Activated CD8-positive, alpha-beta T cell treated with anti-CD3 and anti-CD28 coated beads, Interleukin-2, amount 10 ng/mL, durations not matched to agents 7 days and 5 days (primary cell): ENCODE measurements around the gene CIB4. TPM values are rescaled to one million over a fixed set of nuclear protein-coding genes. Genes with fewer than 3 reads are reported as not detected.

ENCODE experiments used
- ATAC-seq: fragments of 150-1000 bp; cut with Tn5 transposase; one replicate; pipeline ENCODE4 v1.10.0; 2021; ENCODE audit warnings: moderate library complexity
- CTCF ChIA-PET: fragments of 350-600 bp; sonication (Branson Sonifier 250); formaldehyde crosslinking; loops from one replicate; lab custom pipeline; 2021; ENCODE audit warnings: antibody characterized with exemption; lab: Charles Lee
- POLR2A ChIA-PET: fragments of 350-600 bp; sonication (Branson Sonifier 250); formaldehyde crosslinking; loops from one replicate; lab custom pipeline; 2021; ENCODE audit warnings: antibody characterized with exemption; lab: Charles Lee
- DNase-seq: peaks from one replicate; pipeline ENCODE4 v3.0.0-alpha.2; 2020
- H3K27ac Mint-ChIP-seq: one replicate; pipeline ENCODE4 v1.8.0; 2021; ENCODE audit warnings: mild to moderate bottlenecking, mixed read lengths
- H3K27me3 Mint-ChIP-seq: one replicate; pipeline ENCODE4 v1.8.0; 2021; ENCODE audit warnings: low read depth, mixed read lengths
- H3K36me3 Mint-ChIP-seq: one replicate; pipeline ENCODE4 v1.8.0; 2021; ENCODE audit warnings: low read depth, mixed read lengths
- H3K4me1 Mint-ChIP-seq: one replicate; pipeline ENCODE4 v1.8.0; 2021; ENCODE audit warnings: low read depth, mixed read lengths
- H3K4me3 Mint-ChIP-seq: one replicate; pipeline ENCODE4 v1.8.0; 2021; ENCODE audit warnings: mild to moderate bottlenecking, mixed read lengths
- H3K9me3 Mint-ChIP-seq: one replicate; pipeline ENCODE4 v1.8.0; 2022; ENCODE audit warnings: mixed read lengths; ENCODE audit not compliant: insufficient read depth
- total RNA-seq, 2 experiments: library from RNA; stranded (reverse); gene quantifications; one replicate each; pipeline ENCODE4 v1.2.3, GENCODE V29; 2021

Gene CIB4
- total RNA-seq, 2 experiments from 2014 or later = not detected

DNA sequence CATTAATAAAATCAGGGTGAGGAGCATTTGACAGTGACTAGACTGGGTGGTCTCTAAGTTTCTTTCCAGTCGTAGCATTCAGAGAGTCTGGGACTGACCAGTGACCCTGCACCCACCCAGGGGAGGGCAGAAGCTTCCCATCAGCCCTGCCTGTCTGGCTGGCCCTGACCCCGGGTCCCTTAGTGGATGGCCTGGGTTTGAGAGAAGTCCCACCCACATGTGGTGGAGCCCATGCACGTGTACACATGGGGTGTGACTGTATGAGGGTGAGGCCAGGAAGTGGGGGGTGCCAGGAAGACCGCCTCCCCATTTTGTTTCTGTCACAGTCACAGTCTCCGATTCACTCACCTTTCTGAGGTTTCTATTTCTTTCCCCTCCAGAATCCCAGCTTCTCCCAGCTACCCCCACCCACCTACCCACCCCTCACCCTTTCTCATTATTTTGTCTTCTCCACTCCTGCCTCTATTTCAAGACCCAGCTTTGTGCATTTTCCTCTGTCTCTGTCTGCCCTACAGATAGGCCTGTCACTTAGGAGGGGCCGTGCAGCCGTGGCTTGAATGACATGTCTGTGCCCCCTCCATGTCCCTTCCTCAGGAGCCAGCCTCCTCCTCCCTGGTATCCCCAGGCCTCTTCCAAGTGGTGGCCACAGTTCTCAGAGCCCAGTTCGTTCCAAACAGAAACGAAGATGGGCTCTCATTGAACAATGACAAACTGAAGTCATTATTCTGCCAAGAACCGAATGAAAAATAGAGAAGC is 13.6 kb downstream of the CIB4 start:
- CTCF ChIA-PET = no interaction called here

DNA sequence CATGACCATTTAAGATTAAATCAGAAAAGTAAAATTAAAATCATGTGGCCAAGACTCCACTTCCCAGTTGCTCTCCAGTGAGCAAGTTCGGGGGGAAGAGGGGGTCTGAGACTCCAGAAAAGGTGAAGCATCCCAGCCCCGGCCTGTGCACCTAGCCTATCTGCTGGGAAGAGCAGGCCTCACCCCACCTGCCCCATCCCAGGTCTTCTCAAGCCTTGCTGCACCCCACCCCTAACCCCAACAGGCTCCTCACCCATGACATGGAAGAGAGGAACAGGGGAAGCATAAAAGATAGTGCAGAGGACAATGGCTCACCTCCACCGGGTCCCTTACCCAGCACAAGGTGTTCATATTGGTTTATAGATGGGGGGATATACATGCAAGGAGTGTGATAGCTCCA is 14.6 kb downstream of the CIB4 start:
- DNase-seq (no peak), ATAC-seq (no peak)
- H3K27me3 Mint-ChIP-seq = peaks cover 2% of the 10 kb centered on the region
- no peaks in the 10 kb centered on the region for H3K36me3 Mint-ChIP-seq
- no peaks in the 10 kb centered on the region for H3K4me1 Mint-ChIP-seq
- no peak overlapping the region for H3K27ac Mint-ChIP-seq
- H3K4me3 Mint-ChIP-seq = no peak overlapping the region
- POLR2A ChIA-PET = no interaction called here
- H3K9me3 Mint-ChIP-seq = no peaks in the 10 kb centered on the region
- CTCF ChIA-PET = no interaction called here

More for the DNA sequence above, 13.6 kb downstream of the CIB4 start:
- ATAC-seq = no peak
- DNase-seq = no peak
- Mint-ChIP-seq H3K4me1 (no peaks in the 10 kb centered on the region), H3K4me3 (no peak overlapping the region), H3K36me3 (no peaks in the 10 kb centered on the region), H3K27me3 (no peaks in the 10 kb centered on the region), H3K9me3 (no peaks in the 10 kb centered on the region), H3K27ac (no peak overlapping the region)
- POLR2A ChIA-PET = no interaction called here

DNA sequence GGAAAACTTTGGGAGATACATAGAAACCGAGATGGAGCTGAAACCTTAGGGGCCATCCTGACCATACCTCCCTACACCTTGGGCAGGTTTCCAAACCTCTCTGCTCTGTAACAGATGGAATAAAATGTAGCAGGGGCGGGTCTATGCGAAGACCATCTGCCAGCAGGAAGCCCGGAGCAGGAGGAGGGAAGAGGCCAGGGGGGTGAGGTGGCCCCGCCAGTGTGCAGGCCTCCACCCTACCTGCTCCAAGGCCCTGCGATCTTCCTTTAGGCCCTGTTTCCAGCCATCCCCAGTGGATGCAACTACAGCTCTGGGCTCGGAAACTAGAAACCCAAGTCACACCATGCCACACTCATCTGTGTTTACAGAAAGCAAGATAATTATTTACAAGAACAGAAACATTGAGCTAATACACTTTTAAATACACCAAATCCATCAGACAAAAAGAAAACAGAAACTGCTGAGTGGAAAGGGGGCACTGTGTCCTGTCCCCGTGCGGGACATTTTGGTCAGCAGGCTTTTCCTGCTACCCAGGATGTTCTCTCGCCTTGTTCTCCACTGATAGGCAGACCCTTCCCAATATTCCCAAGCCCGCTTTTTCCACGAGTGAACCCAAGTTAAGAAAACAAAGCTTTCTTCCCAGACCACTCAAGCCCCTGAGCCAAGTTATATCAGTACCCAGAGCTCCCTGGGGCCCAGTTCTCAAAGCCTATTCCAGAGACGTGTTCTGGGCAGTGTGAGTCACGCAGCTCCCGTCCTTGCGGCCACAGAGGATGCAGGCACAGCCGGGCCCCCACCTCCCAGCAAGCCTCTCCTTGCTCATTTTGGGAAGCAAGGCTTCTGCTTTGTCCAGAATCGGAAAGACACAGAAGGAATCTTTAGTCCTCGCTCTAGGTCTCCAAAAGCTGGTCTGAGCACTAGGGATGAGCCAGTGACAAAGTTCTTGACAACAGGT is 17.3 kb downstream of the CIB4 start:
- ATAC-seq = no peak
- Mint-ChIP-seq H3K36me3 (no peaks in the 10 kb centered on the region), H3K27ac (no peak overlapping the region), H3K27me3 (peaks cover 16% of the 10 kb centered on the region), H3K4me1 (no peaks in the 10 kb centered on the region), H3K9me3 (no peaks in the 10 kb centered on the region), H3K4me3 (no peak overlapping the region)
- DNase-seq = no peak
- CTCF ChIA-PET = interaction anchor here (1.5 kb wide), 2 partner anchors 12 to 27 kb away, joined by 3 read pairs; no protein-coding TSS in a partner anchor
- POLR2A ChIA-PET = no interaction called here

DNA sequence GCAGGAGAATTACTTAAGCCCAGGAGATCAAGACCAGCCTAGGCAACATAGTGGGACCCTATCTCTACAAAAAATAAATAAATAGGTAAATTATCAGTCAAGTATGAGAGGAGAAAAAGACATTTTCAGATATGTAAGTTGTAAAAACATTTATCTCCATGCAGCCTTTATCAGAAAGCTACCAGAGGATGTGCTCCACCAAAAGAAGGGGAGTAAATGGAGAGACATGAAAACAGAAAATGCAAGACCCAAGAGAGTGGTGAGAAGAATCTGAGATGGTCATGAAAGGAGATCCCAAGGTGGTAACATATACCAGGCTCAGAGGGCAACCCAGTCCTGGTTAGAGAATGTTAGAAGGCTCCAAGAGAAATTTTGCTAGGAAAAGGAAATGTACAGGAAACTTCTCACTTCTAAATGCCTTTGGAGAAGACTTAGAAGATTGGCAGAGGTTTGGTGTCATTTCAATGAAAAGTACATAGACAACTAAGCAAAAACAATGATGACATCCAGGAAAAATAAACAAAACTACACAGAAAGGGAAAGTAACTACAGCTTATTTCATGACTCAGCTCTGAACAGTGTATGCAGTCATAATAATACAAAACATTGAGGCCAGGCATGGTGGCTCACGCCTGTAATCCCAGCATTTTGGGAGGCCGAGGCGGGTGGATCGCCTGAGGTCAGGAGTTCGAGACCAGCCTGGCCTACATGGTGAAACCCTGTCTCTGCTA is 19.5 kb downstream of the CIB4 start:
- CTCF ChIA-PET = interaction anchor here (1.1 to 1.2 kb wide), 2 partner anchors 44 to 124 kb away, joined by 3 read pairs; no protein-coding TSS in a partner anchor

DNA sequence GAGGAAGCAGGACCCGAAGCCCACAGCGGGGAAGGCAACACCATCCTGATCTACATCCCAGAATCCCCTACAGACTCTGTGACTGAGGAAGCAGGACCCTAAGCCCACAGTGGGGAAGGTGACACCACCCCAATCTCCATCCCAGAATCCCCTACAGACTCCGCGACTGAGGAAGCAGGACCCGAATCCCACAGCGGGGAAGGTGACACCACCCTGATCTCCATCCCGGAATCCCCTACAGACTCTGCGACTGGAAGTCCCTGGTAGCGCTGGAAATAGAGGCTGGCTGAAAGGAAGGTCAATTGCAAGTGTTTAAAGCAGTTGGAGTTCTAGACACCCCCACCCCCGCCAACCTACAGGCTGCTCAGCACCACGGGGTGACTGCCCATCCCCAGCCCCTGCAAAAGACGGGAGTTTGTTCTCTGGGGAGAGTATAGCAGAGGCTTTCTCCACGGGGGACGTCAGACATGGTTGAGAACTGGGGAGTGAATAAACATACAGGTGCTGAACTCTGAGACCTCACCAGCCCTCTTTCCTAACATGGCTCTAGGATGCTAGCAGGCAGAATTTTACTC is 21.0 kb downstream of the CIB4 start:
- Mint-ChIP-seq H3K27ac (no peak overlapping the region), H3K27me3 (peaks cover 16% of the 10 kb centered on the region), H3K4me1 (no peaks in the 10 kb centered on the region), H3K4me3 (no peak overlapping the region), H3K36me3 (no peaks in the 10 kb centered on the region), H3K9me3 (no peaks in the 10 kb centered on the region)
- CTCF ChIA-PET = no interaction called here
- ATAC-seq = no peak
- DNase-seq = no peak
- POLR2A ChIA-PET = no interaction called here

More for the DNA sequence above, 19.5 kb downstream of the CIB4 start:
- ATAC-seq (no peak), DNase-seq (no peak)
- POLR2A ChIA-PET = no interaction called here
- Mint-ChIP-seq H3K4me1 (no peaks in the 10 kb centered on the region), H3K36me3 (no peaks in the 10 kb centered on the region), H3K9me3 (no peaks in the 10 kb centered on the region), H3K27ac (no peak overlapping the region), H3K4me3 (no peak overlapping the region), H3K27me3 (peaks cover 16% of the 10 kb centered on the region)

DNA sequence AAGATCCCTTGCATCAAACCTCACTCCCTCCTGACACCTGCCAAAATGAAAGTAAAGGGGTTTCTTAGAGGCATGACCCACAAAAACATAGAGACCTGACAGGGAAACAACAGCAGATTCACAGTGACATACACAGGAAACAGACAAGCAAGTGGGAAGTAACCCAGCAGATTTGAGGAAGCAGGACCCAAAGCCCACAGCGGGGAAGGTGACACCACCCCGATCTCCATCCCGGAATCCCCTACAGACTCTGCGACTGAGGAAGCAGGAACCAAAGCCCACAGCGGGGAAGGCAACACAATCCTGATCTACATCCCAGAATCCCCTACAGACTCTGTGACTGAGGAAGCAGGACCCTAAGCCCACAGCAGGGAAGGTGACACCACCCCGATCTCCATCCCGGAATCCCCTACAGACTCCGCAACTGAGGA is 21.6 kb downstream of the CIB4 start:
- H3K9me3 Mint-ChIP-seq = no peaks in the 10 kb centered on the region
- no peaks in the 10 kb centered on the region for H3K4me1 Mint-ChIP-seq
- H3K27ac Mint-ChIP-seq = no peak overlapping the region
- no peak overlapping the region for H3K4me3 Mint-ChIP-seq
- no peaks in the 10 kb centered on the region for H3K36me3 Mint-ChIP-seq
- CTCF ChIA-PET = no interaction called here
- ATAC-seq (no peak), DNase-seq (no peak)
- H3K27me3 Mint-ChIP-seq = peaks cover 16% of the 10 kb centered on the region
- POLR2A ChIA-PET = no interaction called here

DNA sequence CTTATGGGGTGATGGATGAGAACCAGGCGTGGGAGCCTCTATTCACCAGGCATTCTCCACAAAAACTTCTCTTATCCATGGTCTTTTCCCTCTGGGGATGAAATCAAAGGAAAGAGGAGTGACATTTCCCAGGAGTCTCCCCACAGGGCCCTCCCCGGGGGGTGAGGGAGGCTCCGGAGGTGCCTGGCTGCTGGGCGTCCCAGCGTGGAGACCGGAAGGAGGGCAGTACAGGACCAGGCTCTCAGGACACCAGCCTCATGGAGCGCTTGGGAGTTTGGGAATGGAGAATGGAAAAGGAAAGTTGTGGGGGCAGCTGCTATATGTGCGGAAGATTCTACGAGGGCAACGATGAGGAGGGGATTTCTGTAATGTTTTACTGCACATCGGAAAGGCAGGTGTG is 22.1 kb downstream of the CIB4 start:
- Mint-ChIP-seq H3K4me1 (no peaks in the 10 kb centered on the region), H3K27me3 (peaks cover 16% of the 10 kb centered on the region), H3K27ac (no peak overlapping the region), H3K9me3 (no peaks in the 10 kb centered on the region), H3K36me3 (no peaks in the 10 kb centered on the region), H3K4me3 (no peak overlapping the region)
- CTCF ChIA-PET = no interaction called here
- POLR2A ChIA-PET = no interaction called here
- DNase-seq = no peak
- no peak for ATAC-seq

DNA sequence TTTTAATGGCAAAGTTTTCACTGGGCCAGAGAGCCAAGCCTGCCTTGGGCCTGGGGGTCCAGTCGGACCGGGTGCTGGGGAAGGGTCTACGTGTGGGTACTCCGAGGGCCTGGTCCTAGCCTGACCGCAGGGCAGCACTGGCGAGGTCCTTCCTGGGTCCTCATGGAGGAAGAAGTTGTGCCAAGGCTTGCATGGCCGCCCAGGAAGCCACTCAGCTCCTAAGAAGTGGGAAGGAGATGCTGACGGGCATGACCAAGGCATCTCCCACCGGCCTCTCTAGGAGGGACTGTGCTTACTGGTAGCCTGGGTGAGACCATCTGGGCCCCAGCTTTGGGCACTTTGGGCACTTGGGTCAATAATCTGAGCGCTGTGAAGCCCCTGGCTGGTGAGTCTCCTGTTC is 22.6 kb downstream of the CIB4 start:
- no peaks in the 10 kb centered on the region for H3K36me3 Mint-ChIP-seq

DNA sequence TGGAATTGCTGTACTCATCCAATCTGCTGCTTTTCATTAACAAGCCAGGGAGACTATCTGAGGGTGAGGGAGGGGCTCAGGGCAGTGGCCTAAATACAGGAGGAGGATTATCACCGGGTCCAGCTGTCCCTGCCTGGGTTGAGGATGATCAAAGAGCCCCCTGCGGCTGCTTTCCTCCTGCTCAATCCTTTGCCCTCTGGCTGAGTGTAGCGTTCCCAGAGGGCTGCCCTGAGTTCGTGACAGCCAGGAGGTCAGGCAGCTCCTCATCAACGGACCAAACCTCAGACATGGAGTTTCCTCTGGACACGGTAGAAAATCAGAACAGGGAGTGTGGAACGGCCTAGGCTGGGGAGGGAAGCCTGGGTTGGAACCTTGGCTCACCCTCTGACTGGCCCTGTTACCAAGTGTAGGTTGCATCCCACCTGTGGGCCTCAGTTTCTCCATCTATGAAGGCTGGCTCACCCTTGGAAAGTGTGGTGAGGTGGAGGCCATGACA is 23.5 kb downstream of the CIB4 start:
- H3K4me3 Mint-ChIP-seq = no peak overlapping the region
- H3K4me1 Mint-ChIP-seq = no peaks in the 10 kb centered on the region
- no peak overlapping the region for H3K27ac Mint-ChIP-seq
- H3K9me3 Mint-ChIP-seq = no peaks in the 10 kb centered on the region
- no peak for DNase-seq
- ATAC-seq = no peak
- no peaks in the 10 kb centered on the region for H3K36me3 Mint-ChIP-seq
- POLR2A ChIA-PET = no interaction called here
- CTCF ChIA-PET = interaction anchor here (1.1 kb wide), 1 partner anchor 128 kb away, joined by 3 read pairs; no protein-coding TSS in a partner anchor
- peaks cover 16% of the 10 kb centered on the region for H3K27me3 Mint-ChIP-seq

More for the DNA sequence above, 22.6 kb downstream of the CIB4 start:
- DNase-seq (no peak), ATAC-seq (no peak)
- H3K4me1 Mint-ChIP-seq = no peaks in the 10 kb centered on the region
- ChIA-PET POLR2A (no interaction called here), CTCF (no interaction called here)
- H3K4me3 Mint-ChIP-seq = no peak overlapping the region
- H3K27me3 Mint-ChIP-seq = peaks cover 16% of the 10 kb centered on the region
- H3K9me3 Mint-ChIP-seq = no peaks in the 10 kb centered on the region
- H3K27ac Mint-ChIP-seq = no peak overlapping the region

DNA sequence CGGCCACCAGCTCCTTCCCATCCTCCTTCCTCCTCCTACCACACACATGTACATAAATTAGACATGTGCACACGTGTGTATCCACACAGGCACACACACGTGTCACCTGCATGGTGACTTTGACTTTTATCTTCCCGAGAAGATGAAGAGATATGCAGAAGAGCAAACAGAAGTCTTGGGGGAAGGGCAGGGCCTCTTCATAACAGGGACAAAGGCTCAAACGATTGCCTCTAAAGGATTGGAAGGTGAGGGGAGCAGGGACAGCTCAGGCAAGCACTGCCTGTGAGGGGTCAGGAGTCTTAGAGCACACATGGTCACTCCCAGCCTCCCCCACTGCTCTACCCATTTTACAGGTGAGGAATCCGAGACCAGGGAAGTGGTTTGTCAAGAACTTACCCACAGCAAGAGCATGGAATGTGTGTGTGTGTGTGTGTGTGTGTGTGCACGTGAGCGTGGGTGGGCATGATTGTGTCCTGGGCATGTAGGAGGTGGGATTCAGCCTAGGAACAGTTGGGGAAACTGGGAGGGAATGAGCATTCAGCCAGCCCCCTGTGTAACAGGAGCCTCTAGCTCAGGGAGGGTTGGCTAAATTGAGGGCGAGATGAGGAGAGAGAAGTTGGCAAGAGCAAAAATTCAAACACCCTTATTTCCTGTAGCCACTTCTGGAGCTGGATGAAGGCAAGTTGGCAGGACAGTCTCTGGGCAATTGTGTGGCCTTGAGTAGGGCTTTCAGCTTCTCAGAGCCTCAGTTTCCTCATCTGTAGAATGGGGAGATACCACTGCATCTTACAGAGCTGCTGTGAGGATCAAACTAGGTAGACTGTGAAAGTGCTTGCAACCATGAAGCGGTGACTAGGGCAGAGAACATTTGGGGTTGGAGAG is 24.2 kb downstream of the CIB4 start:
- DNase-seq (no peak), ATAC-seq (no peak)
- Mint-ChIP-seq H3K27me3 (peaks cover 16% of the 10 kb centered on the region), H3K36me3 (no peaks in the 10 kb centered on the region), H3K4me1 (no peaks in the 10 kb centered on the region), H3K9me3 (no peaks in the 10 kb centered on the region), H3K4me3 (no peak overlapping the region), H3K27ac (no peak overlapping the region)
- CTCF ChIA-PET = interaction anchor here (1.1 kb wide), 1 partner anchor 129 kb away, joined by 3 read pairs; no protein-coding TSS in a partner anchor
- POLR2A ChIA-PET = no interaction called here
